CD4-positive, alpha-beta T cell treated with Interleukin-17A for 4 hours (primary cell): Measurements from ENCODE around the gene IMPDH1.

Experiments
- DNase-seq: peaks from one replicate; pipeline ENCODE4 v3.0.0-alpha.2; 2020; ENCODE audit warnings: mixed read lengths

Gene IMPDH1

GRCh38 chr7:128434413-128435326 lies 24.9 kb upstream of the IMPDH1 start:
- DNase-seq, result no peak

- DNase-seq, result no peak
These were observed 22.0 kb upstream of the IMPDH1 start for GRCh38 chr7:128431754-128432153.

- no peak for DNase-seq
These were observed 21.4 kb upstream of the IMPDH1 start for GRCh38 chr7:128431221-128431620.

- no peak for DNase-seq
These were observed 20.4 kb upstream of the IMPDH1 start for GRCh38 chr7:128430207-128430606.

GRCh38 chr7:128427289-128427891 lies 17.6 kb upstream of the IMPDH1 start:
- DNase-seq, result peak; percentile 37

GRCh38 chr7:128425850-128426249 lies 16.1 kb upstream of the IMPDH1 start:
- DNase-seq, result peak; percentile 87

- DNase-seq, result no peak
These were observed 15.0 kb upstream of the IMPDH1 start for GRCh38 chr7:128424686-128425275.

GRCh38 chr7:128422842-128423241 lies 13.1 kb upstream of the IMPDH1 start:
- no peak for DNase-seq

- no peak for DNase-seq
These were observed 12.3 kb upstream of the IMPDH1 start for GRCh38 chr7:128422037-128422436.

GRCh38 chr7:128421384-128421783 lies 11.6 kb upstream of the IMPDH1 start:
- no peak for DNase-seq

GRCh38 chr7:128420773-128421172 lies 11.0 kb upstream of the IMPDH1 start:
- no peak for DNase-seq

- no peak for DNase-seq
These were observed 9.5 kb upstream of the IMPDH1 start for GRCh38 chr7:128419257-128419656.

GRCh38 chr7:128417071-128417470 lies 7.3 kb upstream of the IMPDH1 start:
- no peak for DNase-seq

- no peak for DNase-seq
These were observed 5.5 kb upstream of the IMPDH1 start for GRCh38 chr7:128415217-128415785.

- DNase-seq, result no peak
These were observed 620 bp upstream of the IMPDH1 start for GRCh38 chr7:128410451-128410753.

GRCh38 chr7:128408709-128409595 lies 830 bp downstream of the IMPDH1 start:
- peak; percentile 10 for DNase-seq

- no peak for DNase-seq
These were observed 1.8 kb downstream of the IMPDH1 start for GRCh38 chr7:128407751-128408708.

GRCh38 chr7:128407233-128407589 lies 2.6 kb downstream of the IMPDH1 start:
- DNase-seq, result no peak

GRCh38 chr7:128406314-128407232 lies 3.2 kb downstream of the IMPDH1 start:
- DNase-seq, result no peak
